Measurements from ENCODE around the gene RHOJ.
"Not testable (repeated sequence)": the region's sequence is repeated elsewhere in the genome, so short reads cannot be mapped to it uniquely, and the experiment has no call there.

The RHOJ gene

DNA sequence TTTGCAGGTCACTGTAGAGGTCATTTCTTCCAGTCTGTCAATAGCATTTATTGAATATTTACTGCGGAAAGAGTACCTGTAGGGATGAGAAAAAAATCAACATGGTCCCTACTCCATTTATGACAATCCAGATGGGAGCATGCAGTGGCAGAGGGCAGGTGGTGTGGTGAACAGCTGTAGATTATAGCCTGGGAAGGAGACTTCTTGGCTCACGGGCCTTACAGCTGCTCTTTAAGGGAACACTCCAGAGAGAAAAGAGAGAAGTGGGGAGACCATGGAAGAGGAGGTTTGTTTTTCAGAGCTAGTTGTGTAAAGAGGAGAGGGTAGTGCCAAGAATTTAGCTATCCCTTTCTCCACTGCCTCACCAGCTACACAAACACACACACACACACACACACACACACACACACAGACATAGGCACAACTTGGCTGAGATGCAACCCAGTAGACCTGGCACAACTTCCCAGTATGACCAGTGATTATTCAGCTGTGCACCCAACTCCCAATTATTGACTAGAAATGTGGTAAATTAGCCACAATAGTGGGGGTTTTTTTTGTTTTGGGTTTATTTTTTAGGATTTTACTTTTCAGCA, 73.4 kb downstream of the RHOJ start:
- H3K36me3 ChIP-seq (ENCODE audit: control insufficient read depth, insufficient read depth, low read length): no peaks in the 10 kb centered on the region

GRCh38 chr14:63279933-63280332, 75.7 kb downstream of the RHOJ start:
- H3K27me3 ChIP-seq (ENCODE audit: control insufficient read depth, insufficient read depth, low read length); H3K4me1 ChIP-seq (ENCODE audit: control insufficient read depth, insufficient read depth, low read length); DNase-seq (ENCODE audit: low read depth, low spot score); H3K27ac ChIP-seq (ENCODE audit: low read length); H3K9me3 ChIP-seq (ENCODE audit: control insufficient read depth, insufficient read depth, low read length); H3K36me3 ChIP-seq (ENCODE audit: control insufficient read depth, insufficient read depth, low read length); H3K4me3 ChIP-seq (ENCODE audit: low read length): not testable (repeated sequence)
- no CpG with 5 or more reads among the region's 4 CpGs for WGBS (ENCODE audit: insufficient coverage, insufficient read length)

More for the DNA sequence above, 73.4 kb downstream of the RHOJ start:
- no peaks in the 10 kb centered on the region for H3K27me3 ChIP-seq (ENCODE audit: control insufficient read depth, insufficient read depth, low read length)
- H3K4me3 ChIP-seq (ENCODE audit: low read length): no peak overlapping the region
- no peak overlapping the region for H3K27ac ChIP-seq (ENCODE audit: low read length)
- H3K9me3 ChIP-seq (ENCODE audit: control insufficient read depth, insufficient read depth, low read length): no peaks in the 10 kb centered on the region
- no peaks in the 10 kb centered on the region for H3K4me1 ChIP-seq (ENCODE audit: control insufficient read depth, insufficient read depth, low read length)
- DNase-seq (ENCODE audit: low read depth, low spot score): no peak
- no CpG with 5 or more reads among the region's 2 CpGs for WGBS (ENCODE audit: insufficient coverage, insufficient read length)

- Histone ChIP-seq H3K4me1 (ENCODE audit: control insufficient read depth, insufficient read depth, low read length) (peaks cover 5% of the 10 kb centered on the region; the same call in 1 of the 2 replicates), H3K36me3 (ENCODE audit: control insufficient read depth, insufficient read depth, low read length) (no peaks in the 10 kb centered on the region), H3K27me3 (ENCODE audit: control insufficient read depth, insufficient read depth, low read length) (peaks cover 1% of the 10 kb centered on the region; the same call in 1 of the 2 replicates), H3K27ac (ENCODE audit: low read length) (no peak overlapping the region), H3K4me3 (ENCODE audit: low read length) (no peak overlapping the region), H3K9me3 (ENCODE audit: control insufficient read depth, insufficient read depth, low read length) (no peaks in the 10 kb centered on the region)
- DNase-seq (ENCODE audit: low read depth, low spot score): no peak
- no CpG with 5 or more reads among the region's 8 CpGs for WGBS (ENCODE audit: insufficient coverage, insufficient read length)
Observed at GRCh38 chr14:63282997-63283883, 79.0 kb downstream of the RHOJ start.

- Histone ChIP-seq H3K36me3 (ENCODE audit: control insufficient read depth, insufficient read depth, low read length) (no peaks in the 10 kb centered on the region), H3K27me3 (ENCODE audit: control insufficient read depth, insufficient read depth, low read length) (peaks cover 1% of the 10 kb centered on the region; the same call in 1 of the 2 replicates), H3K4me3 (ENCODE audit: low read length) (no peak overlapping the region), H3K4me1 (ENCODE audit: control insufficient read depth, insufficient read depth, low read length) (peaks cover 5% of the 10 kb centered on the region; the same call in 1 of the 2 replicates), H3K9me3 (ENCODE audit: control insufficient read depth, insufficient read depth, low read length) (no peaks in the 10 kb centered on the region), H3K27ac (ENCODE audit: low read length) (no peak overlapping the region)
- DNase-seq (ENCODE audit: low read depth, low spot score): no peak
- no CpG with 5 or more reads among the region's 7 CpGs for WGBS (ENCODE audit: insufficient coverage, insufficient read length)
Observed at GRCh38 chr14:63283884-63284248, 79.6 kb downstream of the RHOJ start.

DNA sequence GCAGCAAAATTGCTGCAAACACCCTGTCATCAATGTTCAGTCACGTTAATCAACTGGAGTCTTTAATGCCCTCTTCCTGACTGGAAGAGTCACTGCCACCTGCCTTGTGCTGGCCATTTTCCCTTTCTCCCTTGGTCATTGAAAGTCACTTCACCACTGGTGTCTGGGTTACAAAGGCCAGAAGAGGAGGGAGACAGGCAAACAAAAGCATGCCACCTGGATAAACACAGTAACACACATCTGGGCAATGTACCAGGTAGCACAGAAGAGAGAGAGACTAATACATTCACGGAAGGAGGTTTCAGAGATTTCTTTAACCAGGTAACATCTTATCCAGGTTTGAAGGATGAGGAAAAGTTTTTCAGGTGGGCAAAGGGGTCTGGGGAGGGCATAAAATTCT, 81.8 kb downstream of the RHOJ start:
- DNase-seq (ENCODE audit: low read depth, low spot score): no peak
- Histone ChIP-seq H3K27me3 (ENCODE audit: control insufficient read depth, insufficient read depth, low read length) (peaks cover 1% of the 10 kb centered on the region; the same call in 1 of the 2 replicates), H3K4me3 (ENCODE audit: low read length) (no peak overlapping the region), H3K36me3 (ENCODE audit: control insufficient read depth, insufficient read depth, low read length) (no peaks in the 10 kb centered on the region), H3K27ac (ENCODE audit: low read length) (no peak overlapping the region), H3K9me3 (ENCODE audit: control insufficient read depth, insufficient read depth, low read length) (no peaks in the 10 kb centered on the region), H3K4me1 (ENCODE audit: control insufficient read depth, insufficient read depth, low read length) (peaks cover 5% of the 10 kb centered on the region; the same call in 1 of the 2 replicates)
- WGBS (ENCODE audit: insufficient coverage, insufficient read length): no CpG with 5 or more reads among the region's 2 CpGs

DNA sequence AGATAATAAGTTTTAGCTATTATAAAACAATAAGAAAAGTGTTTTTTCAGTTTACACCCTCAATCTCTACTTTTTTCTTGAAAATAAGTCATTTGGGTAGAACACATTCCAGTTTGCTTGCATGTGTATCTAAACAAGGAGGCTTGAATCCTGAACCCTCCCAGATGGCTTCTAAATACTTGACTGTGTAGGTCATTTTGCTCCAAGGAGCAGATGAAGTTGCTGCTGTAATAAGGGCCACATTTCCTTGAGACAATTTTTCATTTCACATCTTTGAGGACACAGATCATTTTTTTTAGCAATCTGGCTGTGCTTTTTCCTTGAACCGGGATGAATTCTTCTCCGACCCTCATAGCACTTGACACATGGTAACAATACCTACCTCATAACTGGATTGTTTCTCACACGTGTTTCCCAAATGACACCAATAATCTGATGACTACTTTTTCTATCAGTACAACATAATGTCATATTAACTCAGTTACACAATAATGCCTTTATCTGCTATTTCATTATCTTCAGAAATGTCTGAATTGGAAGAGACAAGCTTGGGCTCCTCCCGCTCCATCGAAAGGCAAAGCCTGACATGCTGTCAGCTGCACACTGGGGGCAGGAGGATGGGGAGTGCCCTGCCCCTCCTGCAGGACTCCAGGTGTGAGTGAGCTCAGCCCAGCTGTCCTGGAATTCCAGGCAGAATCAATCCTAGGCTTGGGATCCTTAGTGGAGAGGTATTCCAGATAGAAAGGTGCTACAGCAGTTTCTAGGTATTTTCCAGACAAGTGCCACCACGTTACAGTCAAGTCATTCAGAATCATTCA, 83.6 kb downstream of the RHOJ start:
- no CpG with 5 or more reads among the region's 6 CpGs for WGBS (ENCODE audit: insufficient coverage, insufficient read length)
- no peak for DNase-seq (ENCODE audit: low read depth, low spot score)
- H3K27ac ChIP-seq (ENCODE audit: low read length): no peak overlapping the region
- no peaks in the 10 kb centered on the region for H3K9me3 ChIP-seq (ENCODE audit: control insufficient read depth, insufficient read depth, low read length)
- peaks cover 1% of the 10 kb centered on the region; the same call in 1 of the 2 replicates for H3K27me3 ChIP-seq (ENCODE audit: control insufficient read depth, insufficient read depth, low read length)
- H3K4me3 ChIP-seq (ENCODE audit: low read length): no peak overlapping the region
- H3K4me1 ChIP-seq (ENCODE audit: control insufficient read depth, insufficient read depth, low read length): peaks cover 5% of the 10 kb centered on the region; the same call in 1 of the 2 replicates
- no peaks in the 10 kb centered on the region for H3K36me3 ChIP-seq (ENCODE audit: control insufficient read depth, insufficient read depth, low read length)

DNA sequence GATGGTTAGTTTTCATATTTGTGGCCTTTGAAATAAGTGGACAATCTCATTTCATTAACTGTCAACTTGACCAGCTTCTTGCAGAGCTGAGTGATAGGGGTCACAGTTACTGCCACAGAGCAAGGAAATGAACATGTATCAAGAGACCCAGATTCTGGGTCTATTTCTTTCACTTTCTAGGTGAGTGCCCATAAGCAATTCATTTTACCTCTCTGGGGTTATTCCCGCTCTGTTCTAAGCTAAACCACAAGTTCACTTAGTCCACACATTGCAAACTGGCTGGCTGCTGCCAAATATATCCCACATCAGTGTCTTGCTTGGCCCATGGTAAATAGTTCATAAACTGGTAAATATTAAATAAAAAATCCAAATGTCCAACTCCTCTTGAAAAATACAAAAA, 84.6 kb downstream of the RHOJ start:
- peaks cover 5% of the 10 kb centered on the region; the same call in 1 of the 2 replicates for H3K4me1 ChIP-seq (ENCODE audit: control insufficient read depth, insufficient read depth, low read length)
- WGBS (ENCODE audit: insufficient coverage, insufficient read length): no CpG with 5 or more reads among the region's 1 CpG
- no peak for DNase-seq (ENCODE audit: low read depth, low spot score)
- peaks cover 1% of the 10 kb centered on the region; the same call in 1 of the 2 replicates for H3K27me3 ChIP-seq (ENCODE audit: control insufficient read depth, insufficient read depth, low read length)
- no peak overlapping the region for H3K27ac ChIP-seq (ENCODE audit: low read length)
- H3K9me3 ChIP-seq (ENCODE audit: control insufficient read depth, insufficient read depth, low read length): no peaks in the 10 kb centered on the region
- no peak overlapping the region for H3K4me3 ChIP-seq (ENCODE audit: low read length)
- no peaks in the 10 kb centered on the region for H3K36me3 ChIP-seq (ENCODE audit: control insufficient read depth, insufficient read depth, low read length)

- Histone ChIP-seq H3K4me1 (ENCODE audit: control insufficient read depth, insufficient read depth, low read length) (peaks cover 5% of the 10 kb centered on the region; the same call in 1 of the 2 replicates), H3K4me3 (ENCODE audit: low read length) (no peak overlapping the region), H3K27me3 (ENCODE audit: control insufficient read depth, insufficient read depth, low read length) (peaks cover 1% of the 10 kb centered on the region; the same call in 1 of the 2 replicates), H3K27ac (ENCODE audit: low read length) (no peak overlapping the region), H3K9me3 (ENCODE audit: control insufficient read depth, insufficient read depth, low read length) (no peaks in the 10 kb centered on the region), H3K36me3 (ENCODE audit: control insufficient read depth, insufficient read depth, low read length) (no peaks in the 10 kb centered on the region)
- WGBS (ENCODE audit: insufficient coverage, insufficient read length): no CpG with 5 or more reads among the region's 12 CpGs
- DNase-seq (ENCODE audit: low read depth, low spot score): no peak
Observed at GRCh38 chr14:63290741-63291430, 86.6 kb downstream of the RHOJ start.

- no peak overlapping the region for H3K4me3 ChIP-seq (ENCODE audit: low read length)
- WGBS (ENCODE audit: insufficient coverage, insufficient read length): no CpG with 5 or more reads among the region's 2 CpGs
- H3K4me1 ChIP-seq (ENCODE audit: control insufficient read depth, insufficient read depth, low read length): 0 out of 2 replicates have a peak, but pooled peaks cover 1% of the 10 kb centered on the region
- no peak overlapping the region for H3K27ac ChIP-seq (ENCODE audit: low read length)
- no peaks in the 10 kb centered on the region for H3K9me3 ChIP-seq (ENCODE audit: control insufficient read depth, insufficient read depth, low read length)
- peaks cover 1% of the 10 kb centered on the region; the same call in 1 of the 2 replicates for H3K27me3 ChIP-seq (ENCODE audit: control insufficient read depth, insufficient read depth, low read length)
- H3K36me3 ChIP-seq (ENCODE audit: control insufficient read depth, insufficient read depth, low read length): no peaks in the 10 kb centered on the region
- no peak for DNase-seq (ENCODE audit: low read depth, low spot score)
Observed at GRCh38 chr14:63292805-63293204, 88.6 kb downstream of the RHOJ start.
